Measurements from ENCODE around the gene SLC1A5.
"Not testable (repeated sequence)": the region's sequence is repeated elsewhere in the genome, so short reads cannot be mapped to it uniquely, and the experiment has no call there.

Gene SLC1A5

DNA sequence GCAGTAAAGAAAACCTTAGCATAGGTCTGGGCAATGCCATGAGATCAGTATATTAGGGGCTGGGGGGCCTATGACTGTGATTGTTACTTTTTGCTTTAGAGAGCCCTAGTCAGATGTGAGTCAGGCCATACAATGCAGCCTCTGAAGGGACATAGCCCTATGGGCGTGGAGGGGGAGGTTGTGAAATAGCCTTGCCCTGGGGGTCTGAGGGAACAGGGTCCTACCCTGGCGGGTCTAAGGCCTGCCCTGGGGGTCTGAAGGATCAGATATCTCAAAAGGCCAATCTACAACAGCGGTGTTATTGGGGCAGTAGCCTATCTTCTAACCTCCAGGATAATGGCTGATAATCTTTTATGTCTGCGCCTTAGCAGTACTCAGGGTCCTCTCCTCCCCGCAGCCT lies 13.8 kb upstream of the SLC1A5 start:
- no peak for DNase-seq

DNA sequence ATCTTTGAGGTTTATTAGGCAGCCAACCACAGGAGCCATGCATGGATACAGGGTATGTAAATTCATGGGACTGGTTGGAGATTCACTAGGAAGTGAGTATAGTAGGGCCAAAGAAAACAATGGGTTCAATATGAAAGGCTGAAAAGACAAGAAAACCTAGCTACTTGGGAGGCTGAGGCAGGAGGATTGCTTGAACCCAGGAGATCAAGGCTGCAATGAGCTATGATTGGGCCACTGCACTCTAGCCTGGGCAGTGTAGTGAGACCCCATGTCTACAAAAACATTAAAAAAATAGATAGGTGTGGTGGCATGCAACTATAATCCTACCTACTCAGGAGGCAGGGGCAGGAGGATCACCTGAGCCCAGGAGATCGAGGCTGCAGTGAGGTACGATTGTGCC lies 10.3 kb upstream of the SLC1A5 start:
- no peak for DNase-seq

DNA sequence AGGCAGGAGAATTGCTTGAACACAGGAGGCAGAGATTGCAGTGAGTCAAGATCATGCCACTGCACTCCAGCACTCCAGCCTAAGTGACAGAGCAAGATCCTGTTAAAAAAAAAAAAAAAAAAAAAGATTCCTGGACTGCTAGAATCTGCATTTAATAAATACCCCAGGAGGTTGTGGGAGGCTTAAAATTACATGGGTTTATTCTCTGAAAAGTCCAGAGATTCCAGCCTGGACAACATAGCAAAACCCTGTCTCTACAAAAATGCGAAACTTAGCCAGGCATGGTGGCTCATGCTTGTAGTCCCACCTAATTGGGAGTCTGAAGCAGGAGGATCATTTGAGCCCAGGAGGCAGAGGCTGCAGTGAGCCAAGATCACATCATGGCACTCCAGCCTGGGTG lies 9.5 kb upstream of the SLC1A5 start:
- no peak for DNase-seq

DNA sequence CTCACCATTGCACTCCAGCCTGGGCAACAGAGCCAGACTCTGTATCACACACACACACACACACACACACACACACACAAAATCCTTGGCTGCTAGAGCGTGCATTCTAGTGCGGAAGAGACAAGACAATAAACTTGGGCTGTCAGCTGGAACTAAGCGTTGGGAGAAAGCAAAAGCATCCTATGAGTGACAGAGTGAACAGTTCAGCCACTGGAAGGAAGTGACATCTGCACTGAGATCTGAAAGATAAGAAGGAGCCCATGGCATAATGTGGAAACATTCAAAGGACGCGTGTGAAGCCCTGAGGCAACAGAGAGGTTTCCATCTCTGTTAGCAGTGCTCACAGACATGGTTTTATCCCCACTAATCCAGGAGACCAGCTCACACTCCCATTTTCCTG lies 3.5 kb upstream of the SLC1A5 start:
- no peak for DNase-seq

DNA sequence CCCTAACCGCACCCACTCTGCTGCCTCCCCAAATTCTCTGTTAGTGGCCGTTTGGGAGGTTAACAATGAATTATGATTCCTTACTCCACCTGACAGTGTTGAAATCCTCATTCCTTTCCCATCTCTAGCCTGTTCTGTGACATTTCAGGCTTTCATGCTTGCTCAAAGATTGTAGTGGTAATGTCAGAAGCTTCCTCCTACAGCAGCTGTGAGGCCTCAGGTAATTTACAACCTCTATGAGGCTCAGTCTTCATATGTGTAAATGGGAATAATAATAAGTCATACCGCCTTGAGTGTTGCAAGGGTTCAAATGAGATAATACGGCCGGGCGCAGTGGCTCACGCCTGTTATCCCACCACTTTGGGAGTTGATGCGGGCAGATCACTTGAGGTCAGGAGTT lies 977 bp upstream of the SLC1A5 start:
- DNase-seq = no peak

DNA sequence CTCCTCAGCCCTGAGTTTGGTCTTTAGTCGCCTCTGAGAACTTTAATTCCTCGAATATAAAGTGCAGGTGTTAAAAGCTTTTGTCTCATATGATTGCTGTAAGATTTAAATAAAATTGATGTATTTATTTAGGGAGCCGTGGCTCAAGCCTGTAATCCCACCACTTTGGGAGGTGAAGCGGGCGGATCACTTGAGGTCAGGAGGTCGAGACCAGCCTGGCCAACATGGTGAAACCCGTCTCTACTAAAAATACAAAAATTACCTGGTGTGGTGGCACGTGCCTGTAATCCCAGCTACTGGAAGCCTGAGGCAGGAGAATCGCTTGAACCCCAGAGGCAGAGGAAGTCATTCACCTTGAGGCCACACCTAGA lies 559 bp upstream of the SLC1A5 start:
- DNase-seq = no peak

DNA sequence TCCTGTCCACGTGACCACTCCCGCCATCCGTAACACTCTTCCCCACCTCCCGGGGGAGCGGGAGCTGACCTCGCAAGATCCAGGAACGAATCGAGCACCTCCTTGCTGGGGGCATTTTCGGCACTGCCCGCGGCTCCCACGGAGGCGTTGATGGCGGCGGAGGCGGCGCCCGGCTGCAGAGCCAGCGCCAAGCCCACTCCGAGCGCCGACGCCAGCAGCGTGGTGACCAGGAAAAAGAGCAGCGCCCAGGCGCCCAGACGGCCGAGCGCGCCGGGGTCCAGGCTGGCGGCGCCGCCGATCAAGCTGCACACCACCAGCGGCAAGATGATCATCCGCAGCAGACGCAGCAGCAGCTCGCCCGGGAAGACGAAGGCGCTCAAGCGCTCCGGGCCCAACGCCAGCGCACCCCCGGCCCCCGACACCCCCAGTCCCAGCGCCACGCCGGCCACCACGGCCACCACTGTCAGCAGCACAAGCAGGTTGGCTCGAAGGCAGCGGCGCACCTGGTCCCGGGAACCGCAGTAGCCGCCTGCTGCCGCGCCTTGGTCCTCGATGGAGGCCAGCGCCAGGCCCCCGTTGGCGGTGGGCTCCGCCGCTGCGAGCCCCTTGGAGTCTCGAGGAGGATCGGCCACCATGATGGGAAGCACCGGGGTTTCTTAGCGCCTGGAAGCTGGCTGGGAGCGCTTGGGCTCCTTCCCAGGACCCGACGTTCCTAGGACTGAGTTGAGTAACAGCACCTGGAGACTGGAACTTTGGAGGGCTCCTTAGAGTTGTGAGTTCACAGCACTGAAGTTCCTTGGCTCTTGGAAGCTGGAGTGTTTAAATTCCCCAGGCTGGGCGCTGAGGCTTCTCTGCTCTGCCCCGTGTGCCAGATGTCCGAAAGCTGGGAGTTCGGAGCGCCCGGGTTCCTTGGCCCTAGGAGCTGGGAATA lies 798 bp downstream of the SLC1A5 start:
- DNase-seq = peak in 6 of 51 donors; percentile 7 to 26 (median 12)

DNA sequence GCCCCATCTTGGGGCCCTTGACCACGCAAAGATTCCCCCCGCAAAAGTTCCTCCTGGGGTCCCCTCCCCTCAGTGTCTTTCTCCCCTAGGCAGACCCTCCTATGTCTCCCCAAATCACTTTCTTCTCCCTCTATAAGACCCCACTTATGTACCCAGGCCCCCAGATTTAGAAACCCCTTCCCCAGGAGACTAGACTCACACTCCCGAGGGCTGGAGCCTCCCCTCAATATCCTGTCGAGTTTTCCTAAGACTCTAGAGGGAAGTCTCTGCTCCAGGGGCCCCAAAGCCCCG lies 1.4 kb downstream of the SLC1A5 start:
- no peak for DNase-seq

DNA sequence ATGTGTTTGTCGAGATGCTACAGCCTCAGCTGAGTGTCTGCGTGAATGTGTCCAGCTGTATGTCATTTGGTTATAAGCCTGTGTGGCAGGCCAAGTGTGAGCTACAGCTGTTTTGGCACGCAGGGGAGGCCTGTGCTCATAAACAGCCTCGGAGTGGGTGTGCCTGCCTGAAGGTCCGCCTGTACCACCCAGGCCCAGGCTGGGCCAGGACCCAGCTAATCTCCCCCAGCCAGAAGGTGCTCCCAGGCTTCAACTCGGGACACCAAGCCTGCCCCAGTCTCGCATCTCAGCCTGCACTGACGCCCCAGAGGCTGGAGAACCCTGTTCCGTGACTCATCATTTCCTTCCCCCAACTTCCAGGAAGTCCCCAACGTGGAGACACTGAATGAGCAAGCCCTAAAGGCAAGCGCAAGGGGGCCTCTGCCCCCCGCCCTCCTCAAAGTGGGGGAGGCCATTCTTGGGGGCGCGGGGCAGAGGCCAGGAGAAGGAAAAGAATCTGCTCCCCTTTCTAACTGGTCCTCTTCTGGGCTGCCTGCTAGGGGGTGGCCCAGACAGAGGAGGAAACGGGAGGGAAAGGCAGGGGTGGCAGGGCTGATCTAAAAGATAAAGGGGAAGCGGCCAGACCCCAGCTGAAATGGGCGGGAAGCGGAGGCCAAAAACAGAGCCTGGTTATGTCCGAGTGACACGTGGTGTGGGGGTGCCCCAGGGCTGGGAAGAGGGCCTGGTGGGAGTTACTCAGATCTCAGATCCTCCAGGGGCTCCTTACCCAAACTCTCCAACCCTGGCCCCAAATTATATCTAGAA lies 2.0 kb downstream of the SLC1A5 start:
- DNase-seq = peak in 20 of 51 donors; percentile 7 to 43 (median 21)

DNA sequence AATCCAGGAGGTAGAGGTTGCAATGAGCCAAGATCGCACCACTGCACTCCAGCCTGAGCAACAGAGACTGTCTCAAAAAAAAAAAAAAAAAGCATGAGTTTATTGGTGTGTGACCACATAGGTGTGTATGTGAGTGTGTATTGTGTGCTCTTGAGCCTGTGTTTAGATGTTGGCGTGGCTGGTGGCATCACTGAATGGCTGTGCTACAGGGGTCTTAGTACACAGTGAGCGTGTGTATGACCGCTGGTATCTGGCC lies 2.5 kb downstream of the SLC1A5 start:
- no peak for DNase-seq

DNA sequence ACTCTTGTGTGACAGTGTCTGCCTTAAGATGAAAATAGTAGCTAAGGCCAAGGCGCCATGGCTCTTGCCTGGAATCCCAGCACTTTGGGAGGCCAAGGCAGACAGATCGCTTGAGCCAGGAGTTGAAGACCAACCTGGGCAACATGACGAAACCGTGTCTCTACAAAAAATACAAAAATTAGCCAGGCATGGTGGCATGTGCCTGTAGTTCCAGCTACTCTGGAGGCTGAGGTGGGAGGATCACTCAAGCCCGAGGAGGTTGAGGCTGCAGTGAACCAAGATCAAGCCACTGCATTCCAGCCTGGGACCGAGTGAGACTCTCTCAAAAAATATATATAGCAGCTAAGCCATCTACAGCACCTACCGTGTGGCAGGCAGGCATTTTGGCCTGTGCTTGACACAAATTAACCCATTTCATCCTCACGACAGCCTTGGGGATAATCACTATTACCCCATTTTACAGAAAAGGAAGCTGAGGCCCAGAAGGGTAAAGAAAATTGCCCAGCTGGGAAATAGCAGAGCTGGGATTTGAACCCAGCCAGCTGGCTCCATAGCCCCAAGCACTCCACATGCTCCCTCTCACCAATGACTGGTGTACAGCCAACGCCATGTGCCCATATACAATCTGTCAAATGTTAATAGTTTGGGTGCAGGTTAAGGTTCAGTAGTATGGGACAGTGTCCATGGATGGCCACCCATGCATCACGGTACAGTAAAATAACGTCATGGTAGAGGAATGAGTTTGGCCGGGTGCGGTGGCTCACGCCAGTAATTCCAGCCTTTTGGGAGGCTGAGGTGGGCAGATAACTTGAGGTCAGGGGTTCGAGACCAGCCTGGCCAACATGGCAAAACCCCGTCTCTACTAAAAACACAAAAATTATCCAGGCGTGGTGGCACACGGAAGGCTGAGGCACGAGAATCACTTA lies 3.1 kb downstream of the SLC1A5 start:
- DNase-seq = no peak

DNA sequence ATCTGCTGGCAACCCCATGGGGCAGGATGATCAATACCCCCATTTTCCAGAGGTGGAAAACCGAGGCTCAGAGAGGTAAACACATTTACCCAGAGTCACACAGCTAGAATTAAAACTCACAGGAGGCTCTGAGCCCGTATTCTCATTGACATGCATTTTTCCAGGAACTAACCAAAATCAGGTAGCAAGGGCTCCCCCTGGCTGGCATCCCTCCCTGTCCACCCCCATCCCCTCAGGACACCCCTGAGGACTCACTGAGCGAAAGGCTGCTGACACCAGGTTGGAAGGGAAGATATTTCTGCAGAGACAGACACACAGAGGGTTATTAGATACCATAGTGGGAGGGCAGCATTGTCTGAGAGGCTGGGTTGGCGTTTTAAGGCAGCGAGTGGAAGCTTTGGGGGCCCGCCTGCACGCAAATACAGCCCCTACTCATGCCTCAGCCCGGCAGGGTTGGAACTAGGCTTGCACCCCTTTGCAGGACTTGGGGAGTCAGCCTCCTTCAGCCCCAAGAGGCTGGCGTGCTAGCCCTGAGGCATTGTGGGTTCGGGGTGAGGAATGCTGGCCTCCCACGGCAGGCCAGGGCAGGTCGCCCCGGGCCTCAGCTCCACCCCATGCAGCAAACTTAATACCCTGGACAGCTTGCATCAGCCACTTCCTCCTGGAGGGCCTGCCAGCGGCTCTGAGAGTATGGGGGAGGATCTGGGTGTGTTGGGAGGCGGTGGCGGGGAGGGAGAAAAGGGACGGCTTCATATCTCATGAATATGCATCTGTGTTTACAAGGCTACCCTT lies 3.9 kb downstream of the SLC1A5 start:
- DNase-seq = peak in 7 of 51 donors; percentile 3 to 33 (median 10)

DNA sequence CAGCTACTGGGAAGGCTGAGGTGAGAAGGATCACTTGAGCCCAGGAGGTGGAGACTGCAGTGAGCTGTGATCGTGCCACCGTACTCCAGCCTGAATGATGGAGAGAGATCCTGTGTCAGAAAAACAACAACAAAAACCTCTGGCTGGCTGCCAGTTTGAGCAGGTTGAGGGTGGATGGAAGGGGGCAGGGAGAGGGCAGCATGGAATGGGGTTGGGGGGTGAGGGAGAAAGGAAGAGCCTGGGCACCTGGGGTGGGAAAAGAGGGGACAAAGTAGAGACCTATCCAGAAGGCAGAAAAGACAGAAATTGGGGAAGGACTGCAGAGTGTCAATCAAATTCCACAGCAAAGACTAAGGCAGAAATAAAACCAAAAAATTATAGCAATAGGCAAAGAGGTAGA lies 4.7 kb downstream of the SLC1A5 start:
- DNase-seq = no peak

DNA sequence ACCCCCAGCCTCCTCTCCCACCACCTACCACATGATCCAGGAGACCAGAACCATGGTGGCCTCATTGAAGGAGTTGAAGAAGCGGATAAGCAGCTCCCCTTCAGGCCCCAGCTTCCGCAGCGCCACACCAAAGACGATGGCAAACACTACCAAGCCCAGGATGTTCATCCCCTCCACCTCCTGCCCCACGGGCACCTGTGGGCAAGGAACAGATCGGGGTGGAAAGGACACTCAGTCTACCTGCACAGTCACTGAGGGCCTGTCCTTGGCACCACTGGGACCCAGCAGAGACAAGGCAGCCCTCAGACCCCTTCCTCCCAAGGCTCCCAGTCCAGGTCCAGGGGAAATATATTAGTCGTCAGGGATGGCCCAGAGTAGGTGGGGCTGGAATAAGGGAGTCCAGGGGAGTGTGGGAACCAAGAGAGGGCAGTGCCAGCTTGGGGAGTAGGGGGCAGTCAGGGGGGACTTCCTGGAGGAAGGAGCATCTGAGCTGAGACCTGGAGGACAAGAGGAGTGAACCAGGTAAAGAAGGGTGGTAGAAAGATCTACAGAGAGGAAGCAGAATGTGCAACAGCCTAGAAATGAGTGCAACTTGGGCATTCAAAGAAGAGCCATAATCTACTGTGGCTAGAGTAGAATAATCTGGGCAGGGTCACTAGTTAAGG lies 5.9 kb downstream of the SLC1A5 start:
- DNase-seq = no peak

DNA sequence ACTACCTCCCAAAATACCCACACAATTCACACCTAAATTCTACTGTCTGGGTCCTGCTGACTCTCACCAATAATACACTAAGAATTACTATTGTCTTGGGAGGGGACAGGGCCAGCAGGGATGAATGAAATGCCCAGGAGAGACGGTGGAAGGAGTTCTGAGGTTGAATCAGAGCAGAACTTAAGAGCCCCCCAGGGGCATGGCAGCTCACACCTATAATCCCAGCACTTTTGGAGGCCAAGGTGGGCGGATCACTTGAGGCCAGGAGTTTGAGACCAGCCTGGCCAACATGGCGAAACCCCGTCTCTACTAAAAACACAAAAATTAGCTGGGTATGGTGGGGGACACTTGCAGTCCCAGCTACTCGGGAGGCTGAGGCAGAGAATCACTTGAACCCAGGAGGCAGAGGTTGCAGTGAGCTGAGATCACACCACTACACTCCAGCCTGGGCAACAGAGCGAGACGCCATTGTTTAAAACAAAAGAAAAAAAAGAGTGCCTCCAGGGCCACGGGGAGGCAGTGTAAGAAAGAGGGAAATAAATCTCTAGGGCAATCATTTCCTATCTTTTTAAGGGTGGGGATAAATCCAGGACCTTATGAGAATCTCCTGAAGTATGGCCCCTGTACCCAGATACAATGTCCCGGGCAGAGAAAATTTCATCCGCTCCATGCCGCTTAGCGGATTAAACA lies 10.3 kb downstream of the SLC1A5 start:
- not testable (repeated sequence) for DNase-seq

DNA sequence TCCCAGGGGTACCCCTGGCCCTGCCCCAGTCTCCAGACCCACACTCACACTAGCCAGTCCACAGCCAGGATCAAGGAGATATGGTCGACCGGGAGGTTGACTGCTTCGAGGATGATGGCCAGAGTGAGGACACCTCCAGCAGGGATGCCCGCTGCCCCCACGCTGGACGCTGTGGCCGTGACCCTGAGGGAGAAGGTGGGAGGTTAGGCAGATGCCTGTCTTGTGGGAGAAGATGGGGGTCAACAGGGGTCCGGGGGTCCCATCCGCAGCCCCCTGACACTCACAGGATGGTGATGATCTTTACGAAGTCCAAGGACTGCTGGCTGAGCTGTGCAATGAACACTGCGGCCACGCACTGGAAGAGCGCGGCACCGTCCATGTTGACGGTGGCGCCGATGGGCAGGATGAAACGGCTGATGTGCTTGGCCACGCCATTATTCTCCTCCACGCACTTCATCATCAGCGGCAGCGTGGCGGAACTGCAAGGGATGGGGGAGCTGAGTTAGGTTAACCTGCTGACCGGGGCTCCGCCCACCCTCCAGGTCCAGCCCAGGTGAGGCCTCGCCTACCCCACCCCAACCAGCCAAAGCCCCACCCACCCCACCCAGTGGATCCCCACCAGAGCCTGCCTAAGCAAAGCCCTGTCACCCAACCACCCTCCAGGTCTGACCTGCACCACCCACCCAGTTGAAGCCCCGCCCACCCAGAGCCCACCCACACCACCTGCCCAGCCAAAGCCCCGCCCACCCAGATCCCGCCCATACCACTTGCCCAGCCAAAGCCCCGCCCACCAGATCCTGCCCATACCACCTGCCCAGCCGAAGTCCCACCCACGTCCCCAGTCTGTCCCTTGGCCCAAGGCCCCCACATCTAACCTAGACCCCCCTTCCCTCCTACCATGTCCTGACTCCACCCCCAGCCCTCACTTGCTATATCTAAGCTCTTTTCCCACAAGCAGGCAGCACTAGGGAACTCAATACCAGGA lies 11.2 kb downstream of the SLC1A5 start:
- DNase-seq = no peak

DNA sequence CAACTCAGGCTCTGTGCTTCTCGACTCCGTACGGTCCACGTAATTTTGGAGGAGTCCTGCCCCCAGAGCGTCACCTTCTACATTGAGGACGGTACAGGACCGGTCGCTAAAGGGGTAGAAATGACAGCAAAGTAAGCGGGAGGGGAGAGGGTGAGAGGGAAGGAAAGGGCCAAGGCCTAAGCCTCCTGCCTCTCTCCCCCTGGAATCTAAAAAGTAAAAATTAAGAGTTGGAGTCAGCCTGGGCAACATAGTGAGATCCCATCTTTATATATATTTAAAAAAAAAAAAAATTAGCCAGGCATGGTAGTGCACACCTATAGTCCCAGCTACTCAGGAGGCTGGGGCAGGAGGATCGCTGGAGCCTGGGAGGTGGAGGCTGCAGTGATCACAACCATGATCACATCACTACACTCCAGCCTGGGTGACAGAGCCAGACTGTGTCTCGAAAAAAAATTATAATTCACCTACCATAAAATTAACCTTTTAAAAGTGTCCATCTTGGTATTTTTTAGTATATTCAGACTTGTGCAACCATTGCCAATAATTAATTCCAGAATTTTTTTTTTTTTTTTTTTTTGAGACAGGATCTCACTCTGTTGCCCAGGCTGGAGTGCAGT lies 12.6 kb downstream of the SLC1A5 start:
- DNase-seq = no peak

DNA sequence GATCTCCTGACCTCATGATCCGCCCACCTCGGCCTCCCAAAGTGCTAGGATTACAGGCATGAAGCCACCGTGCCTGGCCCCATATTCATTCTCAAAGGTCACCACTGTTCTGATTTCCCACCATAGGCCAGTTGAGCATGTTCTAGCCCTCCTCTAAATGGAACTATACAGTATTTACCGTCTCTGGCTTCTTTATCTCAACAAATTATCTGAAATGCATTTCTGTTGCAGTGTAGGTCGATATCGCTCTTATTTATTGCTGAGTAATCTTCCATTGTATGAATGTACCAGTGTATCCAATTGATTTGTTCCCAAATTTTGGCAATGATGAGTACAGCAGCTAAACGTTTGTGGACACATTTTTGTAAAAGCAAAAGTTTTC lies 15.4 kb downstream of the SLC1A5 start:
- no peak for DNase-seq
